Measurements from ENCODE around the gene ASTN2.

GRCh38 chr9:117379341-117379740, 35.5 kb downstream of the ASTN2 start:
- no peak for TF ChIP-seq CTCF (IDR thresholded peaks at IDR 0.05; ENCODE audit: low read depth, low read length, poor library complexity, severe bottlenecking)
- TF ChIP-seq EZH2phosphoT487 (IDR thresholded peaks at IDR 0.05; ENCODE audit: borderline replicate concordance, low read length), result no peak

All from DOHH2 (cell line).